Effector memory CD8-positive, alpha-beta T cell (primary cell): ENCODE data around the gene DMP1.

Experiments used
- ATAC-seq: fragments of 150-1000 bp; cut with Tn5 transposase; replicated peaks from 2 replicates; pipeline ENCODE4 v1.10.0; 2021; ENCODE audit warnings: mild to moderate bottlenecking, moderate library complexity
- DNase-seq, 3 experiments: peaks; one replicate each; pipeline ENCODE4 v3.0.0; 2021
- H3K27ac Mint-ChIP-seq, 2 donors: one replicate each; pipeline ENCODE4 v1.8.0; 2022; ENCODE audit warnings: mild to moderate bottlenecking in 2 of 2, mixed read lengths in 2 of 2, moderate library complexity in 2 of 2
- H3K27me3 Mint-ChIP-seq, 2 donors: one replicate each; pipeline ENCODE4 v1.8.0; 2022; ENCODE audit warnings: mixed read lengths in 2 of 2
- H3K36me3 Mint-ChIP-seq: one replicate; pipeline ENCODE4 v1.8.0; 2022; ENCODE audit warnings: mild to moderate bottlenecking, moderate library complexity, mixed read lengths; ENCODE audit not compliant: insufficient read depth
- H3K4me1 Mint-ChIP-seq, 2 donors: one replicate each; pipeline ENCODE4 v1.8.0; 2022; ENCODE audit warnings: low read depth in 2 of 2, mixed read lengths in 2 of 2
- H3K4me3 Mint-ChIP-seq, 2 donors: one replicate each; pipeline ENCODE4 v1.8.0; 2022; ENCODE audit warnings: mild to moderate bottlenecking in 2 of 2, mixed read lengths in 2 of 2, moderate library complexity in 2 of 2
- H3K9me3 Mint-ChIP-seq, 2 donors: one replicate each; pipeline ENCODE4 v1.8.0; 2022; ENCODE audit warnings: mixed read lengths in 2 of 2

Gene DMP1

GRCh38 chr4:87698394-87698793 is 48.3 kb downstream of the DMP1 start:
- H3K4me3 Mint-ChIP-seq, result no peak overlapping the region
- H3K9me3 Mint-ChIP-seq, result peaks cover 0 to under 1% of the 10 kb centered on the region in 2 donors
- no peak for DNase-seq
- no peak overlapping the region for H3K27ac Mint-ChIP-seq
- peaks cover 0 to 6% of the 10 kb centered on the region in 2 donors for H3K27me3 Mint-ChIP-seq
- no peaks in the 10 kb centered on the region for H3K4me1 Mint-ChIP-seq
- H3K36me3 Mint-ChIP-seq, result no peaks in the 10 kb centered on the region
- ATAC-seq, result no peak

GRCh38 chr4:87704001-87704400 is 53.9 kb downstream of the DMP1 start:
- H3K4me1 Mint-ChIP-seq, result no peaks in the 10 kb centered on the region
- peaks cover 26 to 31% of the 10 kb centered on the region in 2 donors for H3K27me3 Mint-ChIP-seq
- no peak overlapping the region for H3K27ac Mint-ChIP-seq
- H3K4me3 Mint-ChIP-seq, result no peak overlapping the region
- H3K36me3 Mint-ChIP-seq, result no peaks in the 10 kb centered on the region
- no peak for DNase-seq
- no peaks in the 10 kb centered on the region for H3K9me3 Mint-ChIP-seq
- ATAC-seq, result no peak

GRCh38 chr4:87707279-87707918 is 57.3 kb downstream of the DMP1 start:
- no peaks in the 10 kb centered on the region for H3K9me3 Mint-ChIP-seq
- H3K4me3 Mint-ChIP-seq, result no peak overlapping the region
- no peaks in the 10 kb centered on the region for H3K4me1 Mint-ChIP-seq
- ATAC-seq (no peak), DNase-seq (no peak)
- peaks cover 3% of the 10 kb centered on the region for H3K36me3 Mint-ChIP-seq
- peaks cover 31 to 37% of the 10 kb centered on the region in 2 donors for H3K27me3 Mint-ChIP-seq
- no peak overlapping the region for H3K27ac Mint-ChIP-seq
